ENCODE data around the gene GJD3.

GJD3 gene

GRCh38 chr17:40366861-40367518, 2.5 kb upstream of the GJD3 start:
- no peak for DNase-seq

GRCh38 chr17:40366076-40366860, 1.7 kb upstream of the GJD3 start:
- no peak for DNase-seq

- no peak for DNase-seq
These were observed 369 bp upstream of the GJD3 start for GRCh38 chr17:40364906-40365305.

- peak; percentile 65 for DNase-seq
These were observed 1.3 kb downstream of the GJD3 start for GRCh38 chr17:40363111-40363827.

- DNase-seq, result peak; percentile 89
These were observed 1.8 kb downstream of the GJD3 start for GRCh38 chr17:40362696-40363110.

- peak; percentile 40 for DNase-seq
These were observed 2.4 kb downstream of the GJD3 start for GRCh38 chr17:40361925-40362695.

- no peak for DNase-seq
These were observed 3.2 kb downstream of the GJD3 start for GRCh38 chr17:40361063-40361924.

GRCh38 chr17:40360091-40360490, 4.4 kb downstream of the GJD3 start:
- no peak for DNase-seq

- peak; percentile 86 for DNase-seq
These were observed 6.1 kb downstream of the GJD3 start for GRCh38 chr17:40358323-40359038.

GRCh38 chr17:40356990-40357881, 7.3 kb downstream of the GJD3 start:
- no peak for DNase-seq

- no peak for DNase-seq
These were observed 8.5 kb downstream of the GJD3 start for GRCh38 chr17:40355804-40356758.

- DNase-seq, result peak; percentile 68
These were observed 9.3 kb downstream of the GJD3 start for GRCh38 chr17:40355123-40355803.

- DNase-seq, result peak; percentile 37
These were observed 10.1 kb downstream of the GJD3 start for GRCh38 chr17:40354221-40355122.

- DNase-seq, result no peak
These were observed 11.7 kb downstream of the GJD3 start for GRCh38 chr17:40352779-40353394.

GRCh38 chr17:40352237-40352778, 12.2 kb downstream of the GJD3 start:
- no peak for DNase-seq

Data from DMS53 (cell line).